H1 (cell line): ENCODE data around the gene CYP2A6. TPM values are rescaled to one million over a fixed set of nuclear protein-coding genes. Genes with fewer than 3 reads are reported as not detected.

Source experiments
- CTCF ChIA-PET: fragments of 300-600 bp; sonication (Branson Sonifier 250); formaldehyde crosslinking; loops from one replicate; lab custom pipeline; 2021; ENCODE audit not compliant: partially characterized antibody; lab: Charles Lee
- POLR2A ChIA-PET: fragments of 300-600 bp; sonication (Branson Sonifier 250); formaldehyde crosslinking; loops from one replicate; lab custom pipeline; 2021; ENCODE audit warnings: inconsistent platforms; ENCODE audit not compliant: partially characterized antibody; lab: Charles Lee
- DNase-seq, 2 experiments: peaks; one replicate each; pipeline versions ENCODE4 v3.0.0 to v3.0.0-alpha.2; 2010 to 2022; ENCODE audit warnings: low spot score in 2 of 2, low read depth in 1 of 2, mixed read lengths in 1 of 2
- FAIRE-seq: peaks from 2 replicates; lab custom pipeline; 2011; peaks lifted over from hg19 to GRCh38; lab: Jason Lieb, UNC
- H2AFZ ChIP-seq: 2 replicates; pipeline ENCODE4 v1.8.1; 2012; ENCODE audit warnings: low read length, inconsistent platforms
- H2AK5ac ChIP-seq: 2 replicates; pipeline ENCODE4 v1.6.1; 2013; ENCODE audit warnings: low read depth, low read length
- H2BK120ac ChIP-seq: replicated peaks from 2 replicates; pipeline ENCODE3; 2013; ENCODE audit warnings: low read depth, low read length, inconsistent platforms
- H2BK12ac ChIP-seq: 2 replicates; pipeline ENCODE4 v1.6.1; 2013; ENCODE audit warnings: low read depth, low read length
- H2BK15ac ChIP-seq: 2 replicates; pipeline ENCODE4 v1.6.1; 2013; ENCODE audit warnings: low read length
- H2BK20ac ChIP-seq: 2 replicates; pipeline ENCODE4 v1.6.1; 2013; ENCODE audit warnings: low read length
- H2BK5ac ChIP-seq: 2 replicates; pipeline ENCODE4 v1.6.1; 2013; ENCODE audit warnings: low read depth, low read length
- H3K14ac ChIP-seq: 2 replicates; pipeline ENCODE4 v1.6.1; 2013; ENCODE audit warnings: inconsistent platforms; ENCODE audit not compliant: insufficient read length
- H3K18ac ChIP-seq: 2 replicates; pipeline ENCODE4 v1.6.1; 2013; ENCODE audit warnings: low read length; ENCODE audit errors: extremely low read depth
- H3K23ac ChIP-seq: 2 replicates; pipeline ENCODE4 v1.6.1; 2013; ENCODE audit warnings: inconsistent platforms; ENCODE audit not compliant: insufficient read length
- H3K23me2 ChIP-seq: 2 replicates; pipeline ENCODE4 v1.6.1; 2013; ENCODE audit warnings: low read depth, low read length
- H3K27ac ChIP-seq: 2 replicates; pipeline ENCODE4 v1.6.1; 2011; ENCODE audit warnings: low read depth, low read length, inconsistent platforms
- H3K27me3 ChIP-seq, 4 experiments: replicated peaks in 1 of 4; 1 replicate in 1 of 4; 2 replicates in 3 of 4; pipeline versions ENCODE4 v1.6.1 to v1.8.1; 2011 to 2013; ENCODE audit warnings: low read length in 3 of 4, mild to moderate bottlenecking in 3 of 4, inconsistent platforms in 2 of 4, mixed read lengths in 2 of 4, moderate library complexity in 1 of 4; ENCODE audit not compliant: control insufficient read depth in 3 of 4, insufficient read depth in 3 of 4; ENCODE audit errors: extremely low read depth in 1 of 4
- H3K36me3 ChIP-seq, 4 experiments: 2 replicates each; pipeline versions ENCODE4 v1.6.1 to v1.8.1; 2011 to 2013; ENCODE audit warnings: mild to moderate bottlenecking in 4 of 4, low read length in 3 of 4, moderate library complexity in 2 of 4, control low read depth in 1 of 4, inconsistent platforms in 1 of 4; ENCODE audit not compliant: insufficient read depth in 4 of 4, control insufficient read depth in 2 of 4
- H3K4ac ChIP-seq: replicated peaks from 2 replicates; pipeline ENCODE3; 2013; ENCODE audit warnings: low read length, low read depth, mixed read lengths, inconsistent platforms; ENCODE audit not compliant: insufficient read length
- H3K4me1 ChIP-seq, 4 experiments: replicated peaks in 1 of 4; 1 replicate in 1 of 4; 2 replicates in 3 of 4; pipeline versions ENCODE4 v1.6.1 to v1.8.1; 2011 to 2013; ENCODE audit warnings: low read length in 3 of 4, inconsistent platforms in 2 of 4, mixed read lengths in 1 of 4; ENCODE audit not compliant: insufficient read depth in 4 of 4, control insufficient read depth in 3 of 4
- H3K4me2 ChIP-seq, 2 experiments: 2 replicates each; pipeline versions ENCODE4 v1.6.1 to v1.8.1; 2011 to 2013; ENCODE audit warnings: low read depth in 2 of 2, low read length in 2 of 2, control low read depth in 1 of 2, inconsistent platforms in 1 of 2, mild to moderate bottlenecking in 1 of 2; ENCODE audit not compliant: insufficient read depth in 1 of 2
- H3K4me3 ChIP-seq, 4 experiments: fragments of 200-600, 300-600 bp in 1 of 4; sonication (generic), shearing (Covaris generic), sonication (Bioruptor Twin) in 1 of 4; 2 replicates each; pipeline versions ENCODE4 v1.5.1 to v1.8.1; 2011 to 2016; ENCODE audit warnings: low read length in 4 of 4, low read depth in 3 of 4, control low read depth in 2 of 4, inconsistent platforms in 2 of 4, mild to moderate bottlenecking in 2 of 4, mixed read lengths in 1 of 4, moderate library complexity in 1 of 4; ENCODE audit not compliant: insufficient read depth in 2 of 4; ENCODE audit errors: extremely low read depth in 1 of 4
- H3K56ac ChIP-seq: replicated peaks from 2 replicates; pipeline ENCODE3; 2013; ENCODE audit warnings: low read depth, mild to moderate bottlenecking, mixed read lengths, low read length, inconsistent platforms; ENCODE audit not compliant: insufficient read length
- H3K79me1 ChIP-seq: 2 replicates; pipeline ENCODE4 v1.6.1; 2013; ENCODE audit warnings: low read depth, low read length, control low read depth
- H3K79me2 ChIP-seq, 2 experiments: 2 replicates each; pipeline versions ENCODE4 v1.6.1 to v1.8.1; 2012 to 2013; ENCODE audit warnings: low read length in 2 of 2, mild to moderate bottlenecking in 2 of 2, inconsistent platforms in 1 of 2; ENCODE audit not compliant: insufficient read depth in 2 of 2, control insufficient read depth in 1 of 2
- H3K9ac ChIP-seq, 4 experiments: replicated peaks in 1 of 4; 1 replicate in 1 of 4; 2 replicates in 3 of 4; pipeline versions ENCODE4 v1.6.1 to v1.8.1; 2011 to 2013; ENCODE audit warnings: low read depth in 3 of 4, low read length in 3 of 4, control low read depth in 2 of 4, mild to moderate bottlenecking in 2 of 4, moderate library complexity in 2 of 4, inconsistent platforms in 1 of 4; ENCODE audit errors: extremely low read depth in 1 of 4
- H3K9me3 ChIP-seq, 2 experiments: 2 replicates each; pipeline versions ENCODE4 v1.6.1 to v1.8.1; 2012 to 2013; ENCODE audit warnings: mild to moderate bottlenecking in 2 of 2, moderate library complexity in 2 of 2, control low read depth in 1 of 2, inconsistent platforms in 1 of 2, low read depth in 1 of 2, low read length in 1 of 2, mixed read lengths in 1 of 2; ENCODE audit not compliant: insufficient read depth in 2 of 2
- H4K20me1 ChIP-seq, 2 experiments: replicated peaks in 1 of 2; 2 replicates each; pipeline versions ENCODE3 to v1.8.1; 2011 to 2013; ENCODE audit warnings: inconsistent platforms in 2 of 2, low read length in 2 of 2, mild to moderate bottlenecking in 1 of 2; ENCODE audit not compliant: insufficient read depth in 2 of 2, control insufficient read depth in 1 of 2
- H4K5ac ChIP-seq: 2 replicates; pipeline ENCODE4 v1.6.1; 2013; ENCODE audit warnings: low read length, low read depth, mixed read lengths, inconsistent platforms; ENCODE audit not compliant: insufficient read length
- H4K8ac ChIP-seq: 2 replicates; pipeline ENCODE4 v1.8.0; 2013; ENCODE audit warnings: mild to moderate bottlenecking, moderate library complexity, low read length, inconsistent platforms; ENCODE audit not compliant: insufficient read depth; ENCODE audit errors: extremely low read depth
- H4K91ac ChIP-seq: replicated peaks from 2 replicates; pipeline ENCODE3; 2013; ENCODE audit warnings: low read length, mixed read lengths, inconsistent platforms; ENCODE audit not compliant: insufficient read length
- CEBPB ChIP-seq: IDR thresholded peaks from 2 replicates; pipeline ENCODE4 v1.6.1; 2012; ENCODE audit warnings: low read depth, low read length
- EP300 ChIP-seq, 2 experiments: IDR thresholded peaks; 1 replicate in 1 of 2; 2 replicates in 1 of 2; pipeline ENCODE4 v1.6.1; 2011 to 2012; ENCODE audit warnings: low read depth in 2 of 2, low read length in 2 of 2, mild to moderate bottlenecking in 2 of 2, borderline replicate concordance in 1 of 2, inconsistent platforms in 1 of 2, moderate library complexity in 1 of 2
- KDM5A ChIP-seq: fragments of 200-600 bp; IDR thresholded peaks from 2 replicates; pipeline ENCODE4 v1.7.1; 2012; ENCODE audit warnings: mild to moderate bottlenecking, low read length, inconsistent platforms, mixed read lengths
- SIX5 ChIP-seq: IDR thresholded peaks from 2 replicates; pipeline ENCODE4 v1.6.1; 2011; ENCODE audit warnings: mild to moderate bottlenecking, low read depth, low read length
- TAF1 ChIP-seq: IDR thresholded peaks from 2 replicates; pipeline ENCODE4 v1.6.1; 2011; ENCODE audit warnings: mild to moderate bottlenecking, low read depth, low read length
- TCF12 ChIP-seq: IDR thresholded peaks from 2 replicates; pipeline ENCODE4 v1.6.1; 2011; ENCODE audit warnings: low read depth, mild to moderate bottlenecking, low read length
- TEAD4 ChIP-seq: IDR thresholded peaks from 2 replicates; pipeline ENCODE4 v1.6.1; 2012; ENCODE audit warnings: low read depth, low read length, inconsistent platforms, mixed read lengths
- ZNF274 ChIP-seq: IDR thresholded peaks from 2 replicates; pipeline ENCODE4 v1.7.0; 2012; ENCODE audit warnings: low read length, borderline replicate concordance; ENCODE audit errors: extremely low read depth
- polyA plus RNA-seq, 7 experiments: library from polyadenylated mRNA; depleted of rRNA in 3 of 7; stranded (reverse) in 5 of 7; unstranded in 2 of 7; fragments of >200 nt in 5 of 7; fragments of 200-250 nt in 2 of 7; gene quantifications; 1 replicate in 5 of 7; 2 replicates in 1 of 7; 4 replicates in 1 of 7; pipeline versions ENCODE4 v1.2.1 to v1.2.3, GENCODE V29; 2011 to 2013; ENCODE audit warnings: missing spikeins in 2 of 7, mixed read lengths in 2 of 7
- total RNA-seq: library from RNA; stranded (reverse); fragmentation: NEBNext Ultra II Directional; extraction: Animal tissue kit (Norgen Biotek cat#: 25700); gene quantifications from 2 replicates; pipeline ENCODE4 v1.2.1, GENCODE V29; 2021
- TF ChIP-seq, protein P1 (sequence below): IDR thresholded peaks from 2 replicates; pipeline ENCODE4 v1.6.1; 2012; ENCODE audit warnings: inconsistent platforms
- TF ChIP-seq, protein P2 (sequence below), 3 experiments: IDR thresholded peaks; 1 replicate in 2 of 3; 2 replicates in 1 of 3; pipeline versions ENCODE4 v1.5.1 to v1.6.1; 2011; ENCODE audit warnings: low read length in 3 of 3, mild to moderate bottlenecking in 3 of 3, inconsistent platforms in 2 of 3, low read depth in 1 of 3, moderate library complexity in 1 of 3; ENCODE audit not compliant: insufficient read depth in 1 of 3; ENCODE audit errors: control extremely low read depth in 1 of 3
- TF ChIP-seq, protein P3 (sequence below): IDR thresholded peaks from 2 replicates; pipeline ENCODE4 v1.6.1; 2012; ENCODE audit warnings: low read length, inconsistent platforms

CYP2A6 gene
- total and polyA plus RNA-seq, 2 of the 8 experiments (the other 6 are each of a cell fraction or from before 2014, with no cell fraction given): 0.33 TPM; not detected in 1

DNA sequence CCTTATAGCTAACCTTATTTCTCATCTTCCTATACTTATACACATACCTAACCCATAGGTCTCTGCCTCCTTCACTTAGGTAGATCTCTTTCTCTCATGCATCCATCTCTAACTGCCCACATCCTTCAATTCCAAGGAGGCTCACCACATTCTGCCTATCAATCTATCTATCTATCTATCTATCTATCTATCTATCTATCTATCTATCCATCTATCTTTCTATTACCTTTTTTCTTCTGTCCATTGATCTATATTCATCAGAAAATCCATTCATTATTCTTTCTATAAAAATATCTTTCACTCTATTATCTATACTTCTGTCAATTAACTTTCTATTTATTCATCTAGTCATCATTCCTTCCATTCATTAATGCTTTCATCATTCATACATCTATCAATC, 42.9 kb upstream of the CYP2A6 start:
- no peak overlapping the region for H2BK12ac ChIP-seq
- H3K4ac ChIP-seq: no peak overlapping the region
- no peaks in the 10 kb centered on the region for H3K79me1 ChIP-seq
- H3K9ac ChIP-seq: no peak overlapping the region
- H2BK120ac ChIP-seq: no peak overlapping the region
- H3K27me3 ChIP-seq: no peaks in the 10 kb centered on the region
- no peak overlapping the region for H3K4me3 ChIP-seq
- H4K91ac ChIP-seq: no peak overlapping the region
- no peak for FAIRE-seq
- H4K5ac ChIP-seq: no peak overlapping the region
- no peaks in the 10 kb centered on the region for H3K79me2 ChIP-seq
- no peaks in the 10 kb centered on the region for H3K4me1 ChIP-seq
- no peak for DNase-seq
- H3K36me3 ChIP-seq: no peaks in the 10 kb centered on the region
- no peak overlapping the region for H2BK5ac ChIP-seq
- H2BK15ac ChIP-seq: no peak overlapping the region
- no peak overlapping the region for H2BK20ac ChIP-seq
- no peak overlapping the region for H4K8ac ChIP-seq
- ChIA-PET CTCF (interaction anchor here (0.8 kb wide), 1 partner anchor 40 kb away, joined by 3 read pairs; no protein-coding TSS in a partner anchor), POLR2A (no interaction called here)
- no peak overlapping the region for H3K18ac ChIP-seq
- H2AK5ac ChIP-seq: no peak overlapping the region
- H3K23ac ChIP-seq: no peak overlapping the region
- H2AFZ ChIP-seq: no peak overlapping the region
- H4K20me1 ChIP-seq: no peaks in the 10 kb centered on the region
- H3K14ac ChIP-seq: no peak overlapping the region
- H3K27ac ChIP-seq: no peak overlapping the region
- H3K23me2 ChIP-seq: no peaks in the 10 kb centered on the region
- H3K4me2 ChIP-seq: no peak overlapping the region
- no peak overlapping the region for H3K56ac ChIP-seq
- H3K9me3 ChIP-seq: no peaks in the 10 kb centered on the region
- TF ChIP-seq CEBPB (no peak), TEAD4 (no peak), ZNF274 (no peak), KDM5A (no peak), SIX5 (no peak), TCF12 (no peak), EP300 (IDR thresholded peaks at IDR 0.05; ENCODE audit: borderline replicate concordance in 1 of 2, low read depth in 2 of 2, low read length in 2 of 2) (no peak), TAF1 (no peak)
- TF ChIP-seq, protein P1, sequence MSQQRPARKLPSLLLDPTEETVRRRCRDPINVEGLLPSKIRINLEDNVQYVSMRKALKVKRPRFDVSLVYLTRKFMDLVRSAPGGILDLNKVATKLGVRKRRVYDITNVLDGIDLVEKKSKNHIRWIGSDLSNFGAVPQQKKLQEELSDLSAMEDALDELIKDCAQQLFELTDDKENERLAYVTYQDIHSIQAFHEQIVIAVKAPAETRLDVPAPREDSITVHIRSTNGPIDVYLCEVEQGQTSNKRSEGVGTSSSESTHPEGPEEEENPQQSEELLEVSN: no peak
- TF ChIP-seq, protein P2, sequence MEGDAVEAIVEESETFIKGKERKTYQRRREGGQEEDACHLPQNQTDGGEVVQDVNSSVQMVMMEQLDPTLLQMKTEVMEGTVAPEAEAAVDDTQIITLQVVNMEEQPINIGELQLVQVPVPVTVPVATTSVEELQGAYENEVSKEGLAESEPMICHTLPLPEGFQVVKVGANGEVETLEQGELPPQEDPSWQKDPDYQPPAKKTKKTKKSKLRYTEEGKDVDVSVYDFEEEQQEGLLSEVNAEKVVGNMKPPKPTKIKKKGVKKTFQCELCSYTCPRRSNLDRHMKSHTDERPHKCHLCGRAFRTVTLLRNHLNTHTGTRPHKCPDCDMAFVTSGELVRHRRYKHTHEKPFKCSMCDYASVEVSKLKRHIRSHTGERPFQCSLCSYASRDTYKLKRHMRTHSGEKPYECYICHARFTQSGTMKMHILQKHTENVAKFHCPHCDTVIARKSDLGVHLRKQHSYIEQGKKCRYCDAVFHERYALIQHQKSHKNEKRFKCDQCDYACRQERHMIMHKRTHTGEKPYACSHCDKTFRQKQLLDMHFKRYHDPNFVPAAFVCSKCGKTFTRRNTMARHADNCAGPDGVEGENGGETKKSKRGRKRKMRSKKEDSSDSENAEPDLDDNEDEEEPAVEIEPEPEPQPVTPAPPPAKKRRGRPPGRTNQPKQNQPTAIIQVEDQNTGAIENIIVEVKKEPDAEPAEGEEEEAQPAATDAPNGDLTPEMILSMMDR (IDR thresholded peaks at IDR 0.05; ENCODE audit: control extremely low read depth in 1 of 3, insufficient read depth in 1 of 3, low read depth in 1 of 3, low read length in 3 of 3): no peak
- TF ChIP-seq, protein P3, sequence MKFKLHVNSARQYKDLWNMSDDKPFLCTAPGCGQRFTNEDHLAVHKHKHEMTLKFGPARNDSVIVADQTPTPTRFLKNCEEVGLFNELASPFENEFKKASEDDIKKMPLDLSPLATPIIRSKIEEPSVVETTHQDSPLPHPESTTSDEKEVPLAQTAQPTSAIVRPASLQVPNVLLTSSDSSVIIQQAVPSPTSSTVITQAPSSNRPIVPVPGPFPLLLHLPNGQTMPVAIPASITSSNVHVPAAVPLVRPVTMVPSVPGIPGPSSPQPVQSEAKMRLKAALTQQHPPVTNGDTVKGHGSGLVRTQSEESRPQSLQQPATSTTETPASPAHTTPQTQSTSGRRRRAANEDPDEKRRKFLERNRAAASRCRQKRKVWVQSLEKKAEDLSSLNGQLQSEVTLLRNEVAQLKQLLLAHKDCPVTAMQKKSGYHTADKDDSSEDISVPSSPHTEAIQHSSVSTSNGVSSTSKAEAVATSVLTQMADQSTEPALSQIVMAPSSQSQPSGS: no peak
